H1 (cell line): ENCODE measurements around the gene LMAN2.

Experiments
- ATF2 ChIP-seq: IDR thresholded peaks from 2 replicates; pipeline ENCODE4 v1.6.1; 2012; ENCODE audit warnings: low read length, inconsistent platforms
- CTCF ChIP-seq, 3 experiments: IDR thresholded peaks; 1 replicate in 2 of 3; 2 replicates in 1 of 3; pipeline versions ENCODE4 v1.5.1 to v1.6.1; 2011; ENCODE audit warnings: low read length in 3 of 3, mild to moderate bottlenecking in 3 of 3, inconsistent platforms in 2 of 3, low read depth in 1 of 3, moderate library complexity in 1 of 3; ENCODE audit not compliant: insufficient read depth in 1 of 3; ENCODE audit errors: control extremely low read depth in 1 of 3
- EP300 ChIP-seq, 2 experiments: IDR thresholded peaks; 1 replicate in 1 of 2; 2 replicates in 1 of 2; pipeline ENCODE4 v1.6.1; 2011 to 2012; ENCODE audit warnings: low read depth in 2 of 2, low read length in 2 of 2, mild to moderate bottlenecking in 2 of 2, borderline replicate concordance in 1 of 2, inconsistent platforms in 1 of 2, moderate library complexity in 1 of 2
- EZH2 ChIP-seq: fragments of 200-600 bp; sonication (generic); IDR thresholded peaks from 2 replicates; pipeline ENCODE4 v1.7.1; 2012; ENCODE audit warnings: low read depth, mild to moderate bottlenecking, moderate library complexity, low read length, inconsistent platforms; ENCODE audit not compliant: severe bottlenecking
- GABPA ChIP-seq: IDR thresholded peaks from 2 replicates; pipeline ENCODE4 v1.6.1; 2011; ENCODE audit warnings: mild to moderate bottlenecking, low read length, moderate library complexity, borderline replicate concordance; ENCODE audit not compliant: insufficient read depth
- HDAC2 ChIP-seq, 2 experiments: fragments of 300-600 bp in 1 of 2; sonication (generic) in 1 of 2; IDR thresholded peaks; 2 replicates each; pipeline ENCODE4 v1.6.1; 2011 to 2012; ENCODE audit warnings: low read depth in 2 of 2, low read length in 2 of 2, mild to moderate bottlenecking in 2 of 2, moderate library complexity in 2 of 2, borderline replicate concordance in 1 of 2, inconsistent platforms in 1 of 2
- HDAC6 ChIP-seq: IDR thresholded peaks from one replicate; pipeline ENCODE4 v1.7.1; 2012; ENCODE audit warnings: low read depth, mild to moderate bottlenecking, inconsistent platforms, low read length, moderate library complexity
- KDM5A ChIP-seq: fragments of 200-600 bp; IDR thresholded peaks from 2 replicates; pipeline ENCODE4 v1.7.1; 2012; ENCODE audit warnings: mild to moderate bottlenecking, low read length, inconsistent platforms, mixed read lengths
- POLR2A ChIP-seq, 2 experiments: IDR thresholded peaks; 1 replicate in 1 of 2; 2 replicates in 1 of 2; pipeline ENCODE4 v1.6.1; 2011; ENCODE audit warnings: low read depth in 2 of 2, low read length in 2 of 2, mild to moderate bottlenecking in 2 of 2; ENCODE audit errors: control extremely low read depth in 1 of 2
- POLR2AphosphoS5 ChIP-seq: IDR thresholded peaks from 2 replicates; pipeline ENCODE4 v1.6.1; 2011; ENCODE audit warnings: low read depth, low read length
- POU5F1 ChIP-seq: IDR thresholded peaks from 2 replicates; pipeline ENCODE4 v1.6.1; 2011; ENCODE audit warnings: low read depth, mild to moderate bottlenecking, low read length, moderate library complexity
- RNF2 ChIP-seq: fragments of 200-900, 300-1000 bp; sonication (generic); IDR thresholded peaks from 2 replicates; pipeline ENCODE4 v1.7.1; 2016; ENCODE audit warnings: borderline replicate concordance, low read depth, mild to moderate bottlenecking, antibody characterized with exemption, low read length; ENCODE audit not compliant: poor library complexity, severe bottlenecking; ENCODE audit errors: missing control alignments
- SIN3A ChIP-seq, 2 experiments: IDR thresholded peaks in 1 of 2; conservative IDR thresholded peaks in 1 of 2; 2 replicates each; pipeline ENCODE4 v1.6.1; 2011 to 2012; ENCODE audit warnings: low read length in 2 of 2, improper control_type of control experiment in 1 of 2, low read depth in 1 of 2, mild to moderate bottlenecking in 1 of 2
- ZNF274 ChIP-seq: IDR thresholded peaks from 2 replicates; pipeline ENCODE4 v1.7.0; 2012; ENCODE audit warnings: low read length, borderline replicate concordance; ENCODE audit errors: extremely low read depth

GRCh38 chr5:177296581-177296980 lies 54.9 kb downstream of the LMAN2 start:
- TF ChIP-seq EP300 (IDR thresholded peaks at IDR 0.05; ENCODE audit: borderline replicate concordance in 1 of 2, low read depth in 2 of 2, low read length in 2 of 2) (no peak), KDM5A (no peak), SIN3A (conservative IDR thresholded peaks at IDR 0.05 in 1 of 2, IDR thresholded peaks at IDR 0.05 in 1 of 2; ENCODE audit: low read depth in 1 of 2, low read length in 2 of 2) (no peak), ZNF274 (no peak), POLR2A (IDR thresholded peaks at IDR 0.05; ENCODE audit: control extremely low read depth in 1 of 2, low read depth in 2 of 2, low read length in 2 of 2) (no peak), CTCF (IDR thresholded peaks at IDR 0.05; ENCODE audit: control extremely low read depth in 1 of 3, insufficient read depth in 1 of 3, low read depth in 1 of 3, low read length in 3 of 3) (no peak), HDAC2 (IDR thresholded peaks at IDR 0.05; ENCODE audit: borderline replicate concordance in 1 of 2, low read depth in 2 of 2, low read length in 2 of 2) (no peak), POU5F1 (no peak), POLR2AphosphoS5 (no peak; the same call in 1 of the 2 replicates), GABPA (no peak), HDAC6 (no peak), RNF2 (no peak), ATF2 (no peak), EZH2 (no peak)
